Kidney (tissue), 14 donors: ENCODE results near the gene MGAT4B. TPM values are rescaled to one million over a fixed set of nuclear protein-coding genes. Genes with fewer than 3 reads are reported as not detected.

Source experiments
- DNase-seq, 5 donors: peaks; one replicate each; pipeline ENCODE4 v3.0.0-alpha.2; 2013 to 2020
- FAIRE-seq: peaks from 2 replicates; lab custom pipeline; 2012; peaks lifted over from hg19 to GRCh38; lab: Jason Lieb, UNC
- H3K27ac ChIP-seq, 2 donors: one replicate each; pipeline ENCODE4 v1.7.0; 2013; ENCODE audit warnings: low read depth in 2 of 2, low read length in 2 of 2, inconsistent platforms in 1 of 2
- H3K27me3 ChIP-seq: one replicate; pipeline ENCODE4 v1.7.1; 2013; ENCODE audit warnings: low read length, inconsistent platforms; ENCODE audit not compliant: control insufficient read depth, insufficient read depth
- H3K36me3 ChIP-seq, 3 donors: one replicate each; pipeline versions ENCODE4 v1.7.0 to v1.7.1; 2013; ENCODE audit warnings: low read length in 3 of 3, control low read depth in 1 of 3, inconsistent platforms in 1 of 3; ENCODE audit not compliant: insufficient read depth in 3 of 3, control insufficient read depth in 2 of 3
- H3K4me1 ChIP-seq, 3 donors: one replicate each; pipeline versions ENCODE4 v1.7.0 to v1.7.1; 2013; ENCODE audit warnings: low read length in 3 of 3, inconsistent platforms in 1 of 3, low read depth in 1 of 3; ENCODE audit not compliant: control insufficient read depth in 2 of 3, insufficient read depth in 2 of 3
- H3K4me3 ChIP-seq, 3 donors: one replicate each; pipeline versions ENCODE4 v1.7.0 to v1.8.1; 2013; ENCODE audit warnings: low read length in 3 of 3, control low read depth in 1 of 3, inconsistent platforms in 1 of 3
- H3K9ac ChIP-seq, 3 donors: one replicate each; pipeline versions ENCODE4 v1.7.0 to v1.7.1; 2013; ENCODE audit warnings: low read length in 3 of 3, control low read depth in 1 of 3, inconsistent platforms in 1 of 3
- H3K9me3 ChIP-seq, 3 donors: one replicate each; pipeline versions ENCODE4 v1.7.0 to v1.7.1; 2013; ENCODE audit warnings: low read length in 3 of 3, control low read depth in 1 of 3, inconsistent platforms in 1 of 3; ENCODE audit not compliant: control insufficient read depth in 2 of 3, insufficient read depth in 1 of 3
- intact Hi-C: fragments of 100-400 bp; cut with DNase I; formaldehyde crosslinking; loops from one replicate; pipeline ENCODE4 v1.11.1; 2022
- polyA plus RNA-seq: library from polyadenylated mRNA; stranded (reverse); fragments of 350-450 nt; fragmentation: Illumina TruSeq; extraction: RNeasy Lipid Tissue Mini Kit (QIAGEN cat#74804); gene quantifications from one replicate; pipeline ENCODE4 v1.2.3, GENCODE V29; 2014; ENCODE audit warnings: low read depth, low replicate concordance; ENCODE audit not compliant: insufficient read depth
- total RNA-seq: library from RNA; stranded (reverse); fragmentation: NEBNext Ultra II Directional; extraction: Animal tissue kit (Norgen Biotek cat#: 25700); gene quantifications from one replicate; pipeline ENCODE4 v1.2.1, GENCODE V29; 2021
- TF ChIP-seq, protein P1 (sequence below): IDR thresholded peaks from 3 replicates; pipeline ENCODE4 v1.5.1; 2012; ENCODE audit warnings: mild to moderate bottlenecking, moderate library complexity, borderline replicate concordance; ENCODE audit not compliant: insufficient read depth; ENCODE audit errors: extremely low read depth
- donor health status: control.
- donor health status: control.
- donor health status: control.
- donor health status: control.
- donor health status: control.
- donor health status: DM: yes; HTN: yes; CAD: no.
- donor health status: Normal renal cell carcinoma (clear cell type).

Gene MGAT4B
- total and polyA plus RNA-seq, 2 donors from 2014 or later: 79.4 to 174 TPM

DNA sequence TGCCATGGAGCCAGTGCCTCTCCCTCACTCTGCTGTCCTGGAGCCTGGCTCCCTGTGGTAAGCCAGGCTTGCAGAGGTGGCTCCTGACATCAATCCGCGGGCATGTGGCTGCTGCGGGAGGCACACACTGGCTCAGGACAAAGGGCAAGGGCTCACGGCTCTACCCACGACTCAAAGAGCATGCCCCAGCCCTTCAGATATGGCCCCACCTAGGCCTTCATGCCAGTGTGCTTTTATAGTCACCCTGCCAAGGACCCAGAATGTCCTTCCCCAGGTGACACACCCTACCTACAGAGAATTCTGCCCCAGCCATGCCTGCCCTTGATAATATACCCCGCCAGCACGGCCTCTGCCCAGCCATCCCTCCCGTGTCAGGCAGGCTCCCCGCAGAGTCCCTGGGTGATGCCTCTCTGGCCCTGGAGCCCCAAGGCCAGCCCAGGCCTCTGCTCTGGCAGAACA lies 1.6 kb downstream of the MGAT4B start:
- H3K9ac ChIP-seq: peak overlapping the region in 2 of 3 donors; percentile 73 to 77
- H3K4me1 ChIP-seq: peaks cover 0 to 31% (median 20%) of the 10 kb centered on the region in 3 donors
- FAIRE-seq: no peak
- TF ChIP-seq, protein P1, sequence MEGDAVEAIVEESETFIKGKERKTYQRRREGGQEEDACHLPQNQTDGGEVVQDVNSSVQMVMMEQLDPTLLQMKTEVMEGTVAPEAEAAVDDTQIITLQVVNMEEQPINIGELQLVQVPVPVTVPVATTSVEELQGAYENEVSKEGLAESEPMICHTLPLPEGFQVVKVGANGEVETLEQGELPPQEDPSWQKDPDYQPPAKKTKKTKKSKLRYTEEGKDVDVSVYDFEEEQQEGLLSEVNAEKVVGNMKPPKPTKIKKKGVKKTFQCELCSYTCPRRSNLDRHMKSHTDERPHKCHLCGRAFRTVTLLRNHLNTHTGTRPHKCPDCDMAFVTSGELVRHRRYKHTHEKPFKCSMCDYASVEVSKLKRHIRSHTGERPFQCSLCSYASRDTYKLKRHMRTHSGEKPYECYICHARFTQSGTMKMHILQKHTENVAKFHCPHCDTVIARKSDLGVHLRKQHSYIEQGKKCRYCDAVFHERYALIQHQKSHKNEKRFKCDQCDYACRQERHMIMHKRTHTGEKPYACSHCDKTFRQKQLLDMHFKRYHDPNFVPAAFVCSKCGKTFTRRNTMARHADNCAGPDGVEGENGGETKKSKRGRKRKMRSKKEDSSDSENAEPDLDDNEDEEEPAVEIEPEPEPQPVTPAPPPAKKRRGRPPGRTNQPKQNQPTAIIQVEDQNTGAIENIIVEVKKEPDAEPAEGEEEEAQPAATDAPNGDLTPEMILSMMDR: no peak
- H3K36me3 ChIP-seq: peaks cover 0 to 6% (median 0%) of the 10 kb centered on the region in 3 donors
- intact Hi-C loops: no loop called here
- no peaks in the 10 kb centered on the region for H3K9me3 ChIP-seq
- DNase-seq: peak in 1 of 5 donors; percentile 72
- peak overlapping the region; percentile 91 to 92 for H3K27ac ChIP-seq
- no peaks in the 10 kb centered on the region for H3K27me3 ChIP-seq
- peak overlapping the region in 2 of 3 donors; percentile 44 to 62 for H3K4me3 ChIP-seq

DNA sequence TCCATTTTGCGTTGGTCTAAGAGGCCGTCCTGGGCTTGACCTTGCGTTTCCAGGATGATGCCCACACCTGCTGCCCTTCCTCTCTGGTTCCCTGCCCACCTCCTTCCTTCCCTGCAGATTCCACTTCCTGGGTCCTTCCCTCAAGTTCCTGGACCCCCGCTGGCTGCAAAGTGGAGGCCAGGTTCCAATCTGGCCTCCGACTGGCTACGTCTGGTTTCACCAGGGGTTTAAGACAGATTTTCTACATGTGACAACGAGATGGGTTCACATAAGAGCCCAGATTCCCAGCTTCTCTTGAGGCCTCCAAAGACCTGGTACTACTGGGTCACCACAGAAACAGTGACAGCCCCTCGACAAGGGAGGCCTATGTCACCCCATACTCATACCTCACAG lies 2.1 kb downstream of the MGAT4B start:
- peaks cover 0 to 31% (median 20%) of the 10 kb centered on the region in 3 donors for H3K4me1 ChIP-seq
- H3K36me3 ChIP-seq: peaks cover 0 to 10% (median 5%) of the 10 kb centered on the region in 3 donors
- FAIRE-seq (no peak), DNase-seq (no peak)
- H3K27me3 ChIP-seq: no peaks in the 10 kb centered on the region
- intact Hi-C loops: no loop called here
- H3K27ac ChIP-seq: peak overlapping the region in 1 of 2 donors; percentile 91
- TF ChIP-seq, protein P1: no peak
- H3K4me3 ChIP-seq: peak overlapping the region in 2 of 3 donors; percentile 44 to 62
- H3K9me3 ChIP-seq: no peaks in the 10 kb centered on the region
- H3K9ac ChIP-seq: peak overlapping the region in 1 of 3 donors; percentile 73

DNA sequence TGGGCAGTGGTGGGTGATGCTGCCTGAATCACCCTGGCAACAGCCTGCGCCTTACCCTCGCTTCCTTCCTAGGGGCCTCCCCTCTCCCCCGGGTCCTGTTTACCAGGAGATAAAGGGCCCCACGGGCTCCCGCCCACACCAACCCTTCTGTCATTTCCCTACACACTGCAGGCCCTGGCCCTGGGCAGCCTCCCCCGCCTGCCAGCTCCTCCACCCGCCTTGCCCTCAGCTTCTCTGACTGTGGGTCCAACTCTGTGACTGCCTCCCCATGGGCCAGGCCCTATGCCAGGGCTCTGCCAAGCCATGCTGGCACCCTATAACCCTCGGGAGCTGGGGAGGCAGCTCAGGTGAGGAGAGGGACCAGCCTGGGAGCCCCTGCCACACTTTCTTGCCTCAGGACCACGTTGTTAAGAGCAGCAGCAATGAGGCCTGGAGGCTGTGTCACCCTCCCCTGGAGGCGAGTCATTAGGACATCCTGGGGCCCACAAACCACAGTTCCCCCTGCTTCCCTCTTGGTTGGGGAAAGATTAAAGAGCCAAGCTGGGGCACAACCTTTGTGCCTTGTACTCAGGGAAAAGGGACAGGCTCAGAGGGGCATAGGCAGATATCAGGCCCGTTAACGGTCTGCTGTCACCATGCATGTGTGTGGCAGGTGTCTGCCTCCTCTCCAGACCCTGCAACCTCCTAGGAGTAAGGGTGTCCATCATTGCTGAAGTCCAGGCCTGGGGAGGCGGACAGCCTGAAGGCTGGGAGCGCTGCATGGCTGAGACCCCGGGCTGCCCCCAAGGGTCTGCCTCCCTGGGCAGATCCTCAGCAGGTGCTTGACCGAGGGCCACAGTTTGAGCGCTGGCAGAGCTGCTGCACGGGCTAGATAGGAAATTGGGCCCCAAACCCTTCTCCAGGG lies 2.8 kb downstream of the MGAT4B start:
- no peak overlapping the region for H3K4me3 ChIP-seq
- no peak for FAIRE-seq

More for the DNA sequence above, 2.8 kb downstream of the MGAT4B start:
- no peak overlapping the region for H3K9ac ChIP-seq
- no peaks in the 10 kb centered on the region for H3K27me3 ChIP-seq
- intact Hi-C loops: no loop called here
- DNase-seq: peak; percentile 65 to 79 (median 74)
- no peak overlapping the region for H3K27ac ChIP-seq
- TF ChIP-seq, protein P1: no peak
- H3K9me3 ChIP-seq: no peaks in the 10 kb centered on the region
- peaks cover 0 to 31% (median 20%) of the 10 kb centered on the region in 3 donors for H3K4me1 ChIP-seq
- peaks cover 0 to 17% (median 7%) of the 10 kb centered on the region in 3 donors for H3K36me3 ChIP-seq
